ENCODE results near the gene ADCK1. TPM values are rescaled to one million over a fixed set of nuclear protein-coding genes. Genes with fewer than 3 reads are reported as not detected.

Gene ADCK1
- total and polyA plus RNA-seq, 2 donors (not counting 1 experiment from before 2014, with no cell fraction given), result 10.6 to 18.3 TPM

DNA sequence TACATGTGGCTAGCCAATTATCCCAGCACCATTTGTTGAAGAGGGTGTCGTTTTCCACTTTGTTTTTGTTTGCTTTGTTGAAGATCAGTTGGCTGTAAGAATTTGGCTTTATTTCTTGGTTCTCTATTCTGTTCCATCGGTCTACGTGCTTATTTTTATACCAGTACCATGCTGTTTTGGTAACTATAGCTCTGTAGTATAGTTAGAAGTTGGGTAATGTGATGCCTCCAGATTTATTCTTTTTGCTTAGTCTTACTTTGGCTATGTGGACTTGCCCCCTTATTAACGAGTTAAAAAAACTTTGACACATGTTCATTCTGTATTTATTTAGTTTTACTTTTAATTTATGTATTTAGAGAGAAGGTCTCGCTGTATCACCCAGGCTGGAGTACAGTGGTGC, 120.4 kb downstream of the ADCK1 start:
- Histone ChIP-seq H3K9me3 (ENCODE audit: control extremely low read depth in 1 of 3, control insufficient read depth in 2 of 3, insufficient read depth in 1 of 3, low read length in 2 of 3) (peaks cover 0 to 4% (median 0%) of the 10 kb centered on the region in 3 donors), H3K27me3 (replicated peaks in 1 of 4; ENCODE audit: control extremely low read depth in 1 of 4, control insufficient read depth in 3 of 4, insufficient read depth in 4 of 4, low read length in 3 of 4) (no peaks in the 10 kb centered on the region), H3K36me3 (replicated peaks in 1 of 2; ENCODE audit: control extremely low read depth in 1 of 2, control insufficient read depth in 1 of 2, extremely low read depth in 1 of 2, insufficient read depth in 2 of 2, low read length in 1 of 2) (no peaks in the 10 kb centered on the region), H3K4me2 (replicated peaks; ENCODE audit: low read depth, low read length, poor library complexity, severe bottlenecking) (no peak overlapping the region), H3K27ac (ENCODE audit: low read length in 2 of 2) (no peak overlapping the region), H3K4me3 (ENCODE audit: control extremely low read depth in 1 of 5, extremely low read depth in 1 of 5, insufficient read depth in 1 of 5, low read depth in 2 of 5, low read length in 4 of 5) (no peak overlapping the region), H4K20me1 (ENCODE audit: control insufficient read depth, insufficient read depth, low read length, poor library complexity, severe bottlenecking) (no peaks in the 10 kb centered on the region), H3K9ac (ENCODE audit: low read length) (no peak overlapping the region), H3K4me1 (ENCODE audit: control insufficient read depth in 2 of 2, insufficient read depth in 2 of 2, low read length in 2 of 2) (no peaks in the 10 kb centered on the region), H2AFZ (ENCODE audit: insufficient read depth, low read depth, low read length, poor library complexity, severe bottlenecking) (no peak overlapping the region), H3K79me2 (ENCODE audit: control insufficient read depth, insufficient read depth, low read length) (no peaks in the 10 kb centered on the region)
- intact Hi-C loops (cut with micrococcal nuclease), result no loop called here
- no peak for TF ChIP-seq EZH2 (IDR thresholded peaks at IDR 0.05; ENCODE audit: borderline replicate concordance, insufficient read depth, low read depth, low read length, poor library complexity, severe bottlenecking)
- TF ChIP-seq, protein P1, sequence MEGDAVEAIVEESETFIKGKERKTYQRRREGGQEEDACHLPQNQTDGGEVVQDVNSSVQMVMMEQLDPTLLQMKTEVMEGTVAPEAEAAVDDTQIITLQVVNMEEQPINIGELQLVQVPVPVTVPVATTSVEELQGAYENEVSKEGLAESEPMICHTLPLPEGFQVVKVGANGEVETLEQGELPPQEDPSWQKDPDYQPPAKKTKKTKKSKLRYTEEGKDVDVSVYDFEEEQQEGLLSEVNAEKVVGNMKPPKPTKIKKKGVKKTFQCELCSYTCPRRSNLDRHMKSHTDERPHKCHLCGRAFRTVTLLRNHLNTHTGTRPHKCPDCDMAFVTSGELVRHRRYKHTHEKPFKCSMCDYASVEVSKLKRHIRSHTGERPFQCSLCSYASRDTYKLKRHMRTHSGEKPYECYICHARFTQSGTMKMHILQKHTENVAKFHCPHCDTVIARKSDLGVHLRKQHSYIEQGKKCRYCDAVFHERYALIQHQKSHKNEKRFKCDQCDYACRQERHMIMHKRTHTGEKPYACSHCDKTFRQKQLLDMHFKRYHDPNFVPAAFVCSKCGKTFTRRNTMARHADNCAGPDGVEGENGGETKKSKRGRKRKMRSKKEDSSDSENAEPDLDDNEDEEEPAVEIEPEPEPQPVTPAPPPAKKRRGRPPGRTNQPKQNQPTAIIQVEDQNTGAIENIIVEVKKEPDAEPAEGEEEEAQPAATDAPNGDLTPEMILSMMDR (IDR thresholded peaks at IDR 0.05), result no peak
- Mint-ChIP-seq H3K9me3 (ENCODE audit: insufficient read depth) (peaks cover 5% of the 10 kb centered on the region), H3K27ac (no peak overlapping the region), H3K4me1 (no peaks in the 10 kb centered on the region), H3K27me3 (no peaks in the 10 kb centered on the region), H3K4me3 (no peak overlapping the region)
- ATAC-seq (ENCODE audit: low read depth) (no peak), DNase-seq (no peak)
- ChIA-PET CTCF (no interaction called here), POLR2A (no interaction called here)
- no CpG with 5 or more reads among the region's 5 CpGs for WGBS (ENCODE audit: insufficient coverage)

DNA sequence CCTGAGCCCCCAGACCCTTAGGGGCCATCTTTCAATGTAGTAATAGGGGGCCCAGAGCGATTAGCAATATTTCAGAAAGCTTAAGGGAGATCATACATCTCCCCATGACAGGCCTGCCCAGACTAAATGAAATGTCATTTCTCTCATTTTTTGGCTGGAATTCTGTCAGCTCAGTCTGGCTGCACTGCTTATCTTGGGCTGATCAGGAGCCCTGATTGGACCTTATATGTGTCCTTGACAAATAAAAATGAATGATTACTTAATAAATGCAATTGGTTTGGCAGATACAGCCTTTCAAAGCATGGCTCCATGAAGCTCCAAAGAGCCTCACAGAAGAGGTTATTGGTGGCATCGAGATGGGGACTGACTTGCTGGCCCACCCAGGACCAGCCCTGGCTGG, 121.9 kb downstream of the ADCK1 start:
- 78% methylated on average over 1 of the region's 2 CpGs for WGBS (ENCODE audit: insufficient coverage)
- no peaks in the 10 kb centered on the region for H3K36me3 ChIP-seq (replicated peaks in 1 of 2; ENCODE audit: control extremely low read depth in 1 of 2, control insufficient read depth in 1 of 2, extremely low read depth in 1 of 2, insufficient read depth in 2 of 2, low read length in 1 of 2)

More for the DNA sequence above, 121.9 kb downstream of the ADCK1 start:
- no peak for DNase-seq
- H3K4me1 Mint-ChIP-seq, result no peaks in the 10 kb centered on the region
- no peaks in the 10 kb centered on the region for H3K27me3 Mint-ChIP-seq
- Histone ChIP-seq H3K4me2 (replicated peaks; ENCODE audit: low read depth, low read length, poor library complexity, severe bottlenecking) (no peak overlapping the region), H3K4me1 (ENCODE audit: control insufficient read depth in 2 of 2, insufficient read depth in 2 of 2, low read length in 2 of 2) (no peaks in the 10 kb centered on the region), H2AFZ (ENCODE audit: insufficient read depth, low read depth, low read length, poor library complexity, severe bottlenecking) (no peak overlapping the region), H3K27me3 (replicated peaks in 1 of 4; ENCODE audit: control extremely low read depth in 1 of 4, control insufficient read depth in 3 of 4, insufficient read depth in 4 of 4, low read length in 3 of 4) (no peaks in the 10 kb centered on the region), H3K9me3 (ENCODE audit: control extremely low read depth in 1 of 3, control insufficient read depth in 2 of 3, insufficient read depth in 1 of 3, low read length in 2 of 3) (peaks cover 0 to 4% (median 0%) of the 10 kb centered on the region in 3 donors), H3K27ac (ENCODE audit: low read length in 2 of 2) (no peak overlapping the region), H3K79me2 (ENCODE audit: control insufficient read depth, insufficient read depth, low read length) (no peaks in the 10 kb centered on the region), H3K4me3 (ENCODE audit: control extremely low read depth in 1 of 5, extremely low read depth in 1 of 5, insufficient read depth in 1 of 5, low read depth in 2 of 5, low read length in 4 of 5) (no peak overlapping the region), H4K20me1 (ENCODE audit: control insufficient read depth, insufficient read depth, low read length, poor library complexity, severe bottlenecking) (no peaks in the 10 kb centered on the region), H3K9ac (ENCODE audit: low read length) (no peak overlapping the region)
- no peak overlapping the region for H3K4me3 Mint-ChIP-seq
- no peak for ATAC-seq (ENCODE audit: low read depth)
- intact Hi-C loops (cut with micrococcal nuclease), result no loop called here
- CTCF ChIA-PET, result no interaction called here
- H3K9me3 Mint-ChIP-seq (ENCODE audit: insufficient read depth), result peaks cover 5% of the 10 kb centered on the region
- no peak overlapping the region for H3K27ac Mint-ChIP-seq
- POLR2A ChIA-PET, result no interaction called here
- no peak for TF ChIP-seq EZH2 (IDR thresholded peaks at IDR 0.05; ENCODE audit: borderline replicate concordance, insufficient read depth, low read depth, low read length, poor library complexity, severe bottlenecking)
- TF ChIP-seq, protein P1 (IDR thresholded peaks at IDR 0.05), result no peak

All from B cell (primary cell).